Caco-2 (cell line): ENCODE measurements around the gene NRDC. TPM values are rescaled to one million over a fixed set of nuclear protein-coding genes. Genes with fewer than 3 reads are reported as not detected.

Experiments used
- BruUV-seq: library from RNA; stranded (reverse); fragments of 400-500 nt; replicated peaks from 2 replicates; lab custom pipeline; 2021; lab: Mats Ljungman, UMichigan
- CTCF ChIA-PET: fragments of 300-600 bp; sonication (Branson Sonifier 250); formaldehyde crosslinking; loops from one replicate; lab custom pipeline; 2022; ENCODE audit warnings: antibody characterized with exemption; lab: Charles Lee
- POLR2A ChIA-PET: fragments of 300-600 bp; sonication (Branson Sonifier 250); formaldehyde crosslinking; loops from one replicate; lab custom pipeline; 2022; ENCODE audit warnings: antibody characterized with exemption; lab: Charles Lee
- DNase-seq, 2 experiments: peaks; one replicate each; pipeline versions ENCODE4 v3.0.0 to v3.0.0-alpha.2; 2020 to 2022
- H3K27me3 ChIP-seq: replicated peaks from 2 replicates; pipeline ENCODE4 v1.6.0; 2011; ENCODE audit warnings: low read length; ENCODE audit not compliant: control insufficient read depth, insufficient read depth
- H3K36me3 ChIP-seq: 2 replicates; pipeline ENCODE4 v1.5.1; 2011; ENCODE audit warnings: low read length; ENCODE audit not compliant: control insufficient read depth, insufficient read depth
- H3K4me1 ChIP-seq: fragments of 250-450 bp; sonication (Bioruptor Pico); 2 replicates; pipeline ENCODE4 v1.5.1; 2020; ENCODE audit warnings: mild to moderate bottlenecking
- H3K4me3 ChIP-seq: 2 replicates; pipeline ENCODE4 v1.5.1; 2011; ENCODE audit warnings: low read depth, mild to moderate bottlenecking, control low read depth, low read length
- H3K9me3 ChIP-seq: fragments of 250-450 bp; sonication (Bioruptor Pico); 2 replicates; pipeline ENCODE4 v1.5.1; 2020; ENCODE audit warnings: mild to moderate bottlenecking, moderate library complexity
- H3K27ac Mint-ChIP-seq: one replicate; pipeline ENCODE4 v1.8.0; 2022; ENCODE audit warnings: mixed read lengths; ENCODE audit not compliant: unreplicated experiment
- H3K27me3 Mint-ChIP-seq: one replicate; pipeline ENCODE4 v1.8.0; 2022; ENCODE audit warnings: mixed read lengths; ENCODE audit not compliant: insufficient read depth, unreplicated experiment
- H3K36me3 Mint-ChIP-seq: one replicate; pipeline ENCODE4 v1.8.0; 2022; ENCODE audit warnings: mild to moderate bottlenecking, mixed read lengths; ENCODE audit not compliant: insufficient read depth, unreplicated experiment
- H3K4me1 Mint-ChIP-seq: one replicate; pipeline ENCODE4 v1.8.0; 2022; ENCODE audit warnings: low read depth, mixed read lengths; ENCODE audit not compliant: unreplicated experiment
- H3K4me3 Mint-ChIP-seq: one replicate; pipeline ENCODE4 v1.8.0; 2022; ENCODE audit warnings: mild to moderate bottlenecking, moderate library complexity, mixed read lengths; ENCODE audit not compliant: unreplicated experiment
- H3K9me3 Mint-ChIP-seq: one replicate; pipeline ENCODE4 v1.8.0; 2022; ENCODE audit warnings: mixed read lengths; ENCODE audit not compliant: unreplicated experiment
- intact Hi-C: fragments of 100-400 bp; cut with micrococcal nuclease; formaldehyde crosslinking; loops from one replicate; pipeline ENCODE4 v1.10.0; 2022; ENCODE audit not compliant: unreplicated experiment
- total RNA-seq: library from RNA; stranded (reverse); gene quantifications from 2 replicates; pipeline ENCODE4 v1.2.3, GENCODE V29; 2022
- TF ChIP-seq, protein P1 (sequence below), 2 experiments: fragments of 200-600 bp in 1 of 2; IDR thresholded peaks; 1 replicate in 1 of 2; 2 replicates in 1 of 2; pipeline versions ENCODE4 v1.5.1 to v1.8.0; 2011 to 2022; ENCODE audit warnings: antibody characterized with exemption in 1 of 2, control low read depth in 1 of 2, inconsistent platforms in 1 of 2, low read depth in 1 of 2, low read length in 1 of 2, mild to moderate bottlenecking in 1 of 2, moderate library complexity in 1 of 2; ENCODE audit not compliant: insufficient read depth in 1 of 2, severe bottlenecking in 1 of 2, unreplicated experiment in 1 of 2

NRDC gene
- total RNA-seq, 1 experiment from 2014 or later = 109 TPM

DNA sequence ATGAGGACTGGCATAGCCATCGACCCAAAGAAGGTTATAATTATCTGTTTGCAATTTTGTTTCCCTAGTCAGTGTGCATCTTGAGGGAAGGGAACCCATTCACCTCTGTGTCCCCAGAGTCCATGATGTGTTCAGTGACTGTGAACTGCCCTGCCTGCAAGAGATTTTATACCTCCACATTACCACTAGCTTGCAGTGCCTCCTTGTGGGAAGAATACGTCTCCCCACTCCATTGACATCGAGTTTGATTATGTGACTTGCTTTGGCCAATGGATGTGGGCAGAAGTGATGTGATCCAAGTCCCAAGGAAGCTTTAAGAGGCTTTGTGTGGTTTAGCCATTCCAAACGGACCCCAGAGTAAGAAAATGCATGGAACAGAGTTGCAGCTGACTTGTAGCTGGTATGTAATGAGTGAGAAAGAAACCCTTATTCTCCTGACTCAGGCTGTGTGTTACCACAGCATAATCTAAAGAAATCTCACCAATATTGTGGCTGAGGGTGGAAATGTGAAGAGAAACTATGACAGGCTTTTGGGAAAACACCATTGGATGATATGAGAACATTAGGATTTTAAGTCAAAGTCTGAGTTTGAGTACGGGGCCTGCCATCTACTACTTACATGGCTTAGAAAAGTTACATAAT is 47.8 kb upstream of the NRDC start:
- H3K4me3 Mint-ChIP-seq = no peak overlapping the region
- H3K27ac Mint-ChIP-seq = no peak overlapping the region
- intact Hi-C loops = no loop called here
- no peaks in the 10 kb centered on the region for H3K36me3 ChIP-seq
- H3K4me1 ChIP-seq = no peaks in the 10 kb centered on the region
- H3K27me3 ChIP-seq = no peaks in the 10 kb centered on the region
- ChIA-PET CTCF (interaction anchor here (0.5 kb wide), 1 partner anchor 186 kb away, joined by 3 read pairs; no protein-coding TSS in a partner anchor), POLR2A (no interaction called here)
- no TSS peak for BruUV-seq
- H3K9me3 ChIP-seq = no peaks in the 10 kb centered on the region
- H3K9me3 Mint-ChIP-seq = no peaks in the 10 kb centered on the region
- peak in 1 of 2 experiments; percentile 2 for DNase-seq
- TF ChIP-seq, protein P1, sequence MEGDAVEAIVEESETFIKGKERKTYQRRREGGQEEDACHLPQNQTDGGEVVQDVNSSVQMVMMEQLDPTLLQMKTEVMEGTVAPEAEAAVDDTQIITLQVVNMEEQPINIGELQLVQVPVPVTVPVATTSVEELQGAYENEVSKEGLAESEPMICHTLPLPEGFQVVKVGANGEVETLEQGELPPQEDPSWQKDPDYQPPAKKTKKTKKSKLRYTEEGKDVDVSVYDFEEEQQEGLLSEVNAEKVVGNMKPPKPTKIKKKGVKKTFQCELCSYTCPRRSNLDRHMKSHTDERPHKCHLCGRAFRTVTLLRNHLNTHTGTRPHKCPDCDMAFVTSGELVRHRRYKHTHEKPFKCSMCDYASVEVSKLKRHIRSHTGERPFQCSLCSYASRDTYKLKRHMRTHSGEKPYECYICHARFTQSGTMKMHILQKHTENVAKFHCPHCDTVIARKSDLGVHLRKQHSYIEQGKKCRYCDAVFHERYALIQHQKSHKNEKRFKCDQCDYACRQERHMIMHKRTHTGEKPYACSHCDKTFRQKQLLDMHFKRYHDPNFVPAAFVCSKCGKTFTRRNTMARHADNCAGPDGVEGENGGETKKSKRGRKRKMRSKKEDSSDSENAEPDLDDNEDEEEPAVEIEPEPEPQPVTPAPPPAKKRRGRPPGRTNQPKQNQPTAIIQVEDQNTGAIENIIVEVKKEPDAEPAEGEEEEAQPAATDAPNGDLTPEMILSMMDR (IDR thresholded peaks at IDR 0.05; ENCODE audit: insufficient read depth in 1 of 2, low read depth in 1 of 2, low read length in 1 of 2, severe bottlenecking in 1 of 2, unreplicated experiment in 1 of 2) = no peak
- H3K27me3 Mint-ChIP-seq = no peaks in the 10 kb centered on the region
- no peak overlapping the region for H3K4me3 ChIP-seq
- H3K36me3 Mint-ChIP-seq = peaks cover 8% of the 10 kb centered on the region
- no peaks in the 10 kb centered on the region for H3K4me1 Mint-ChIP-seq

DNA sequence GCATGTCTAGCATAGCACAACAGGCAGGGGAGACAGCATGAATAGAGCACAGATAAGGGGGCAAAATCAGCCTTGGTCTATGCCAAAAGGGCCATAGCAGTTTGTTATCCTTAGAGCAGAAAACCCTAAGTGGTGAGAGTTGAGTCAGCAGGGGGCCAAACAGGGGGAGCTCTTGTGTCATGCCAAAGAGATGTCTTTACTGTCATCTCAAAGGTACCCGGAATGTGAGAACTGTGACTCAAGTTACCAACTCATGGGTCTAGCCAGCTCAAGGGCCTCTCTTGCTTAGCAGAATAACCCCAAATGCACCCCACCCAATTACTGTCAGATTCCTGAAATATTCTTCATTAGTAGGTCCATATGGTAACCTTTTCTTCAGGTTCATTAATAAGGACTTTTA is 45.9 kb upstream of the NRDC start:
- TF ChIP-seq, protein P1 (IDR thresholded peaks at IDR 0.05; ENCODE audit: insufficient read depth in 1 of 2, low read depth in 1 of 2, low read length in 1 of 2, severe bottlenecking in 1 of 2, unreplicated experiment in 1 of 2) = no peak
- no peak overlapping the region for H3K4me3 Mint-ChIP-seq
- no peak for DNase-seq
- intact Hi-C loops = no loop called here
- Histone ChIP-seq H3K36me3 (no peaks in the 10 kb centered on the region; the same call in 1 of the 2 replicates), H3K27me3 (no peaks in the 10 kb centered on the region), H3K4me1 (no peaks in the 10 kb centered on the region), H3K4me3 (no peak overlapping the region), H3K9me3 (no peaks in the 10 kb centered on the region)
- H3K9me3 Mint-ChIP-seq = no peaks in the 10 kb centered on the region
- H3K4me1 Mint-ChIP-seq = no peaks in the 10 kb centered on the region
- no peaks in the 10 kb centered on the region for H3K27me3 Mint-ChIP-seq
- no peak overlapping the region for H3K27ac Mint-ChIP-seq
- peaks cover 6% of the 10 kb centered on the region for H3K36me3 Mint-ChIP-seq
- POLR2A ChIA-PET = no interaction called here
- BruUV-seq = no TSS peak
- CTCF ChIA-PET = no interaction called here

DNA sequence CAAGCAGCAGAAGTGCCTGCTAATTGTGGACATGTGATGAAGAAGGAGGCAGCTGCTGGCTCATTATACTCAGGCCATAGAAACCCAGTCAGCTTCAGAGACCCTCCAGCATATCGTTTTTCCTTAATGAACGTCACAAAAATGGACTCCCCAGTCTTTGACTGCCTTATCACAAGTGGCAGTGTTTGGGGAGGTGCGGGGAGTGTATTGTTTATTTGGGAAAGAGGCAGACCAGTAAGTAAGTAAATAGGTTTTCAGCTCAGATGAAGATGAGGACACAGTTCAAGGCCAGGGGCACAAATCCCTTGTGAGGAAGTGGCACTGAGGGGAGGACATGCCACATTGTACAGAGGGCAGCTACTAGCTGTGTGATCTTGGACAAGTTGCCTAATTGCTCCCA is 43.5 kb upstream of the NRDC start:
- no peaks in the 10 kb centered on the region for H3K9me3 ChIP-seq
- Mint-ChIP-seq H3K9me3 (no peaks in the 10 kb centered on the region), H3K36me3 (peaks cover 6% of the 10 kb centered on the region), H3K27ac (no peak overlapping the region), H3K27me3 (no peaks in the 10 kb centered on the region), H3K4me1 (no peaks in the 10 kb centered on the region), H3K4me3 (no peak overlapping the region)
- H3K27me3 ChIP-seq = no peaks in the 10 kb centered on the region
- no peaks in the 10 kb centered on the region for H3K4me1 ChIP-seq
- H3K4me3 ChIP-seq = no peak overlapping the region
- CTCF ChIA-PET = no interaction called here
- BruUV-seq = no TSS peak
- no peaks in the 10 kb centered on the region; the same call in 1 of the 2 replicates for H3K36me3 ChIP-seq
- DNase-seq = no peak
- intact Hi-C loops = no loop called here
- POLR2A ChIA-PET = no interaction called here
- TF ChIP-seq, protein P1 (IDR thresholded peaks at IDR 0.05; ENCODE audit: insufficient read depth in 1 of 2, low read depth in 1 of 2, low read length in 1 of 2, severe bottlenecking in 1 of 2, unreplicated experiment in 1 of 2) = no peak
